HepG2 (cell line): ENCODE results near the gene TMEM219. TPM values are rescaled to one million over a fixed set of nuclear protein-coding genes. Genes with fewer than 3 reads are reported as not detected.

Source experiments
- CAMTA2 ChIP-seq: sonication (generic); formaldehyde crosslinking; IDR thresholded peaks from 2 replicates; pipeline ENCODE4 v1.4.0; 2020; ENCODE audit warnings: mild to moderate bottlenecking, missing genetic modification reagents, borderline replicate concordance
- CBX5 ChIP-seq: sonication (generic); formaldehyde crosslinking; IDR thresholded peaks from 2 replicates; pipeline ENCODE4 v1.4.0; 2020; ENCODE audit warnings: missing genetic modification reagents, borderline replicate concordance
- CREB3 ChIP-seq: sonication (generic); formaldehyde crosslinking; IDR thresholded peaks from 2 replicates; pipeline ENCODE4 v1.5.0; 2020; ENCODE audit warnings: missing genetic modification reagents
- DNMT3B ChIP-seq: conservative IDR thresholded peaks from 2 replicates; pipeline ENCODE4 v1.6.1; 2016; ENCODE audit warnings: missing biosample characterization, control low read depth
- DZIP1 ChIP-seq: sonication (generic); formaldehyde crosslinking; IDR thresholded peaks from 2 replicates; pipeline ENCODE4 v1.5.0; 2020; ENCODE audit warnings: mild to moderate bottlenecking, missing genetic modification reagents
- FOXC1 ChIP-seq: sonication (generic); formaldehyde crosslinking; IDR thresholded peaks from 2 replicates; pipeline ENCODE4 v1.8.0; 2022; ENCODE audit warnings: mild to moderate bottlenecking, missing genetic modification reagents, borderline replicate concordance
- FOXM1 ChIP-seq: sonication (generic); formaldehyde crosslinking; IDR thresholded peaks from 2 replicates; pipeline ENCODE4 v1.5.0; 2020; ENCODE audit warnings: missing genetic modification reagents
- GMEB1 ChIP-seq: sonication (generic); formaldehyde crosslinking; IDR thresholded peaks from 2 replicates; pipeline ENCODE4 v1.5.1; 2020; ENCODE audit warnings: missing genetic modification reagents, mild to moderate bottlenecking, borderline replicate concordance
- HOXD1 ChIP-seq: sonication (generic); formaldehyde crosslinking; IDR thresholded peaks from 2 replicates; pipeline ENCODE4 v1.5.0; 2020; ENCODE audit warnings: missing genetic modification reagents
- NCOA1 ChIP-seq: sonication (generic); formaldehyde crosslinking; IDR thresholded peaks from 2 replicates; pipeline ENCODE4 v1.9.0; 2021; ENCODE audit warnings: missing genetic modification reagents
- SMAD1 ChIP-seq: sonication (generic); formaldehyde crosslinking; IDR thresholded peaks from 2 replicates; pipeline ENCODE4 v1.4.0; 2020; ENCODE audit warnings: missing genetic modification reagents, low read depth, mild to moderate bottlenecking, borderline replicate concordance
- SP2 ChIP-seq: sonication (generic); formaldehyde crosslinking; IDR thresholded peaks from 2 replicates; pipeline ENCODE4 v1.5.1; 2020; ENCODE audit warnings: mild to moderate bottlenecking, missing genetic modification reagents
- TCF12 ChIP-seq, 2 experiments: fragments of 450-650 bp in 1 of 2; sonication (generic) in 1 of 2; formaldehyde crosslinking in 1 of 2; IDR thresholded peaks; 2 replicates each; pipeline versions ENCODE4 v1.6.1 to v1.8.0; 2017 to 2022; ENCODE audit warnings: antibody characterized with exemption in 1 of 2, mild to moderate bottlenecking in 1 of 2, missing genetic modification reagents in 1 of 2, moderate library complexity in 1 of 2
- ZNF281 ChIP-seq: sonication (generic); formaldehyde crosslinking; IDR thresholded peaks from 2 replicates; pipeline ENCODE4 v1.4.0; 2020; ENCODE audit warnings: missing genetic modification reagents, borderline replicate concordance
- ZNF335 ChIP-seq: sonication (generic); formaldehyde crosslinking; IDR thresholded peaks from 2 replicates; pipeline ENCODE4 v1.4.0; 2020; ENCODE audit warnings: missing genetic modification reagents
- ZNF34 ChIP-seq: sonication (generic); formaldehyde crosslinking; IDR thresholded peaks from 2 replicates; pipeline ENCODE4 v1.4.0; 2020; ENCODE audit warnings: mild to moderate bottlenecking, missing genetic modification reagents, borderline replicate concordance
- ZNF446 ChIP-seq: sonication (generic); formaldehyde crosslinking; IDR thresholded peaks from 2 replicates; pipeline ENCODE4 v1.5.0; 2020; ENCODE audit warnings: mild to moderate bottlenecking, missing genetic modification reagents
- ZNF703 ChIP-seq: sonication (generic); formaldehyde crosslinking; IDR thresholded peaks from 2 replicates; pipeline ENCODE4 v1.5.1; 2020; ENCODE audit warnings: missing genetic modification reagents, mild to moderate bottlenecking, moderate library complexity, borderline replicate concordance
- ZNF772 ChIP-seq: sonication (generic); formaldehyde crosslinking; IDR thresholded peaks from 2 replicates; pipeline ENCODE4 v1.5.0; 2020; ENCODE audit warnings: mild to moderate bottlenecking, missing genetic modification reagents
- ZNF780A ChIP-seq: sonication (generic); formaldehyde crosslinking; IDR thresholded peaks from 2 replicates; pipeline ENCODE4 v1.8.0; 2022; ENCODE audit warnings: mild to moderate bottlenecking, missing genetic modification reagents, moderate library complexity
- polyA plus RNA-seq, 8 experiments: library from polyadenylated mRNA; depleted of rRNA in 3 of 8; stranded (reverse) in 7 of 8; unstranded in 1 of 8; fragments of >200 nt; fragmentation: Illumina TruSeq in 4 of 8; extraction: Trizol in 4 of 8; gene quantifications; 2 replicates each; pipeline versions ENCODE4 v1.2.1 to v1.2.3, GENCODE V29; 2011 to 2016; ENCODE audit warnings: low read depth in 4 of 8, missing spikeins in 1 of 8, mixed read lengths in 1 of 8; ENCODE audit not compliant: insufficient read depth in 1 of 8
- total RNA-seq, 5 experiments: library from RNA; depleted of rRNA; stranded (reverse); fragments of >200 nt; fragmentation: Illumina TruSeq; extraction: Trizol; gene quantifications; 2 replicates each; pipeline ENCODE4 v1.2.3, GENCODE V29; 2016; ENCODE audit warnings: low read depth in 1 of 5

TMEM219 gene
- total and polyA plus RNA-seq, 2 of the 13 experiments (the other 11 are each of a cell fraction or from before 2014, with no cell fraction given) = 105 to 115 TPM

- TF ChIP-seq DZIP1 (CRISPR knock-in tag) = no peak
- TF ChIP-seq HOXD1 = peak; percentile 73; the same call in 1 of the 2 replicates
- peak; percentile 85; the same call in 1 of the 2 replicates for TF ChIP-seq ZNF446 (CRISPR knock-in tag)
- TF ChIP-seq ZNF780A (CRISPR knock-in tag) = 0 out of 2 replicates have a peak, but pooled peaks have one; percentile 40
- TF ChIP-seq SP2 (CRISPR knock-in tag) = no peak
- TF ChIP-seq NCOA1 = peak; percentile 90; the same call in 1 of the 2 replicates
- TF ChIP-seq SMAD1 (CRISPR knock-in tag) = no peak
- TF ChIP-seq ZNF34 (CRISPR knock-in tag) = no peak
- no peak; the same call in 1 of the 2 replicates for TF ChIP-seq CAMTA2
- TF ChIP-seq DNMT3B (CRISPR knock-in tag) = peak; percentile 96
- TF ChIP-seq CREB3 = no peak
- no peak for TF ChIP-seq ZNF335 (CRISPR knock-in tag)
- TF ChIP-seq ZNF281 (CRISPR knock-in tag) = peak; percentile 43; the same call in 1 of the 2 replicates
- TF ChIP-seq GMEB1 = no peak
- TF ChIP-seq TCF12 (IDR thresholded peaks at IDR 0.05) = no peak
- TF ChIP-seq TCF12 (CRISPR knock-in tag; IDR thresholded peaks at IDR 0.05) = peak; percentile 52
- no peak for TF ChIP-seq ZNF772 (CRISPR knock-in tag)
- TF ChIP-seq ZNF703 (CRISPR knock-in tag) = no peak; the same call in 1 of the 2 replicates
- TF ChIP-seq CBX5 = 0 out of 2 replicates have a peak, but pooled peaks have one; percentile 11
- TF ChIP-seq FOXM1 (CRISPR knock-in tag) = 0 out of 2 replicates have a peak, but pooled peaks have one; percentile 23
- no peak for TF ChIP-seq FOXC1 (CRISPR knock-in tag)
Observed at GRCh38 chr16:29995324-29995910, 33.5 kb downstream of the TMEM219 start, which contains the start of gene HIRIP3 (continued).
